ENCODE data around the gene FYB1. TPM values are rescaled to one million over a fixed set of nuclear protein-coding genes. Genes with fewer than 3 reads are reported as not detected.

FYB1 gene
- total RNA-seq, 2 experiments from 2014 or later, result 0.16 TPM; not detected in 1

DNA sequence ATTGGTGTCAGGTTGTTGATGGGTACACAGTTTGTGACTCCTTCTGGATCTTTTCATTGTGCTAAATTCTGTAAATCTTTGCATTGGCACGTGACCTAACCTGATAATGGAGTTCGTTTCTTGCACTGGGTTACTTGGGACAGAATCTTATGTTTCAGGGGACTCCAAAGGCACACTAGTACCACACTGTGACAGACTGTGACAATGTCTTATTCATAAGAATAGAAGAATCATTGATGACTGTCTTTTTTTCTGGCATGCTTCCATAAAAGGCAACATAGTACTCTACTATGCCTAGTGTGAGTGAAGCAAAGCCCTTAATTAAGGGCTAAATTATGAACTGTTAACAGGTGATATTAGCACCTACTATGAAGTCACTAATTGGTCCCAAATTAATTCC, 109.8 kb downstream of the FYB1 start:
- intact Hi-C loops (cut with micrococcal nuclease; ENCODE audit: unreplicated experiment), result no loop called here
- no TSS peak for BruUV-seq (replicated peaks)
- H3K4me3 ChIP-seq (ENCODE audit: low read depth, low read length, poor library complexity, severe bottlenecking), result no peak overlapping the region
- H3K4me2 ChIP-seq (ENCODE audit: low read length), result no peak overlapping the region
- no peaks in the 10 kb centered on the region for H3K79me2 ChIP-seq (ENCODE audit: insufficient read depth, low read depth, low read length)
- H3K27ac ChIP-seq (ENCODE audit: low read depth, low read length, poor library complexity, severe bottlenecking), result no peak overlapping the region
- no peaks in the 10 kb centered on the region for H3K36me3 ChIP-seq (ENCODE audit: insufficient read depth, low read length)
- no peak for DNase-seq (ENCODE audit: low spot score)
- H4K20me1 ChIP-seq (ENCODE audit: insufficient read depth, low read length), result no peaks in the 10 kb centered on the region
- no peaks in the 10 kb centered on the region for H3K9me2 ChIP-seq (ENCODE audit: insufficient read depth, low read length)
- POLR2A ChIA-PET, result interaction anchor here (0.6 kb wide), 1 partner anchor 457 kb away, joined by 4 read pairs; no protein-coding TSS in a partner anchor
- no peak overlapping the region for H2AFZ ChIP-seq (ENCODE audit: low read length)
- no peaks in the 10 kb centered on the region for H3K9me3 ChIP-seq (ENCODE audit: low read length)
- H3K4me1 ChIP-seq (ENCODE audit: insufficient read depth, low read length, poor library complexity, severe bottlenecking), result no peaks in the 10 kb centered on the region
- no peak for TF ChIP-seq EZH2phosphoT487 (IDR thresholded peaks at IDR 0.05; ENCODE audit: borderline replicate concordance, low read depth, low read length)
- TF ChIP-seq CTCF (conservative IDR thresholded peaks at IDR 0.05; ENCODE audit: low read length), result no peak
- CTCF ChIA-PET (ENCODE audit: unreplicated experiment), result no interaction called here

DNA sequence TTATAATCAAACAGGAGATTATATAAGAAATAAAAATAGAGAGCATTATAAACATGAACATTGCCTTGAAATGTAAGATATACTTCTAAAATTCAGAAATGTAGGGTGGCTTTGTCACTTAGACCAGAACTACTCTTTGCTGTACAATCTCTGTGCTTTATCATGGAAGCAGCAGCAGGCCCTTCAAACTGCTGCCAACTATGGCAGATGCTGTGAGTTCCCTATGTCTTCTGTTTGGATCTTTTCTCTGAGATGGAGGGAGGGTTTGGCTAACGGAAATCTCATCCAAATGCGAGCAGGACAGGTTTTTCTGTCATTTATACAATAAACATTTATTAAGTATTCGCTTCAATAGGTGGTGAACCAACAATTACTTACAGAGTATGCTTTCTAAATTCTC, 110.4 kb downstream of the FYB1 start:
- H3K9me3 ChIP-seq (ENCODE audit: low read length), result no peaks in the 10 kb centered on the region
- no peaks in the 10 kb centered on the region for H3K36me3 ChIP-seq (ENCODE audit: insufficient read depth, low read length)
- no peaks in the 10 kb centered on the region for H4K20me1 ChIP-seq (ENCODE audit: insufficient read depth, low read length)
- no peak overlapping the region for H2AFZ ChIP-seq (ENCODE audit: low read length)
- no peak for DNase-seq (ENCODE audit: low spot score)
- no TSS peak for BruUV-seq (replicated peaks)
- no peak overlapping the region for H3K27ac ChIP-seq (ENCODE audit: low read depth, low read length, poor library complexity, severe bottlenecking)
- no peaks in the 10 kb centered on the region for H3K79me2 ChIP-seq (ENCODE audit: insufficient read depth, low read depth, low read length)
- H3K9me2 ChIP-seq (ENCODE audit: insufficient read depth, low read length), result no peaks in the 10 kb centered on the region
- H3K4me2 ChIP-seq (ENCODE audit: low read length), result no peak overlapping the region
- H3K4me3 ChIP-seq (ENCODE audit: low read depth, low read length, poor library complexity, severe bottlenecking), result no peak overlapping the region
- ChIA-PET CTCF (ENCODE audit: unreplicated experiment) (no interaction called here), POLR2A (no interaction called here)
- TF ChIP-seq CTCF (conservative IDR thresholded peaks at IDR 0.05; ENCODE audit: low read length) (no peak), EZH2phosphoT487 (IDR thresholded peaks at IDR 0.05; ENCODE audit: borderline replicate concordance, low read depth, low read length) (no peak)
- H3K4me1 ChIP-seq (ENCODE audit: insufficient read depth, low read length, poor library complexity, severe bottlenecking), result no peaks in the 10 kb centered on the region
- intact Hi-C loops (cut with micrococcal nuclease; ENCODE audit: unreplicated experiment), result no loop called here

GRCh38 chr5:39107350-39107749, 112.0 kb downstream of the FYB1 start:
- H4K20me1 ChIP-seq (ENCODE audit: insufficient read depth, low read length), result no peaks in the 10 kb centered on the region
- H3K4me3 ChIP-seq (ENCODE audit: low read depth, low read length, poor library complexity, severe bottlenecking), result no peak overlapping the region
- no peak overlapping the region for H3K27ac ChIP-seq (ENCODE audit: low read depth, low read length, poor library complexity, severe bottlenecking)
- TF ChIP-seq EZH2phosphoT487 (IDR thresholded peaks at IDR 0.05; ENCODE audit: borderline replicate concordance, low read depth, low read length) (no peak), CTCF (conservative IDR thresholded peaks at IDR 0.05; ENCODE audit: low read length) (no peak)
- no peak for DNase-seq (ENCODE audit: low spot score)
- H3K4me1 ChIP-seq (ENCODE audit: insufficient read depth, low read length, poor library complexity, severe bottlenecking), result no peaks in the 10 kb centered on the region
- POLR2A ChIA-PET, result interaction anchor here (0.6 kb wide), 1 partner anchor 317 kb away, joined by 3 read pairs; no protein-coding TSS in a partner anchor
- H3K79me2 ChIP-seq (ENCODE audit: insufficient read depth, low read depth, low read length), result no peaks in the 10 kb centered on the region
- no peaks in the 10 kb centered on the region for H3K36me3 ChIP-seq (ENCODE audit: insufficient read depth, low read length)
- H2AFZ ChIP-seq (ENCODE audit: low read length), result no peak overlapping the region
- CTCF ChIA-PET (ENCODE audit: unreplicated experiment), result no interaction called here
- H3K9me2 ChIP-seq (ENCODE audit: insufficient read depth, low read length), result no peaks in the 10 kb centered on the region
- no peaks in the 10 kb centered on the region for H3K9me3 ChIP-seq (ENCODE audit: low read length)
- no peak overlapping the region for H3K4me2 ChIP-seq (ENCODE audit: low read length)
- no TSS peak for BruUV-seq (replicated peaks)
- intact Hi-C loops (cut with micrococcal nuclease; ENCODE audit: unreplicated experiment), result no loop called here
